ENCODE measurements around the gene CACNA1I. TPM values are rescaled to one million over a fixed set of nuclear protein-coding genes. Genes with fewer than 3 reads are reported as not detected.

CACNA1I gene
- total and polyA plus RNA-seq, 2 experiments from 2014 or later = 0.42 to 2.4 TPM

GRCh38 chr22:39618996-39619530, 48.5 kb downstream of the CACNA1I start (continued):
- no peak for TF ChIP-seq ZNF462 (CRISPR knock-in tag; IDR thresholded peaks at IDR 0.05)
- no peak for TF ChIP-seq CTCF (conservative IDR thresholded peaks at IDR 0.05; ENCODE audit: low read depth in 2 of 2)

- H3K4me2 ChIP-seq = no peak overlapping the region
- no peak for ATAC-seq
- Mint-ChIP-seq H3K4me3 (no peak overlapping the region), H3K9me3 (no peaks in the 10 kb centered on the region), H3K27me3 (ENCODE audit: insufficient read depth, low read depth, poor library complexity) (peaks cover 2% of the 10 kb centered on the region), H3K4me1 (peaks cover 26% of the 10 kb centered on the region), H3K27ac (no peak overlapping the region), H3K36me3 (ENCODE audit: low read depth) (no peaks in the 10 kb centered on the region)
- H3K4me1 ChIP-seq (ENCODE audit: insufficient read depth) = peaks cover 12% of the 10 kb centered on the region
- H3K79me2 ChIP-seq (replicated peaks; ENCODE audit: insufficient read depth) = no peaks in the 10 kb centered on the region
- H3K9me2 ChIP-seq (ENCODE audit: insufficient read depth) = no peaks in the 10 kb centered on the region
- no peak overlapping the region for H3K27ac ChIP-seq (ENCODE audit: low read depth)
- no peaks in the 10 kb centered on the region for H3K27me3 ChIP-seq (ENCODE audit: insufficient read depth)
- no peak for DNase-seq (ENCODE audit: low spot score)
- H3K36me3 ChIP-seq (ENCODE audit: insufficient read depth) = no peaks in the 10 kb centered on the region
- no peaks in the 10 kb centered on the region for H4K20me1 ChIP-seq (replicated peaks; ENCODE audit: insufficient read depth)
- no peaks in the 10 kb centered on the region for H3F3A ChIP-seq (replicated peaks; ENCODE audit: low read depth)
- H3K4me3 ChIP-seq = no peak overlapping the region
- H2AFZ ChIP-seq = no peak overlapping the region
- TF ChIP-seq ZNF331 (CRISPR knock-in tag; IDR thresholded peaks at IDR 0.05; ENCODE audit: low read depth) (no peak), EZH2 (IDR thresholded peaks at IDR 0.05; ENCODE audit: low read depth, unreplicated experiment) (no peak), ZNF462 (CRISPR knock-in tag; IDR thresholded peaks at IDR 0.05) (no peak), STAT1 (IDR thresholded peaks at IDR 0.05; ENCODE audit: unreplicated experiment) (no peak)
Measured at GRCh38 chr22:39620924-39621690, 50.6 kb downstream of the CACNA1I start.

All from GM23338 (cell line).